OCI-LY1 (cell line): ENCODE data around the gene NUBPL.

Experiments used
- CTCF ChIP-seq: fragments of 200-600 bp; sonication (generic), shearing (Covaris generic); IDR thresholded peaks from 2 replicates; pipeline ENCODE4 v1.5.1; 2017; ENCODE audit warnings: mild to moderate bottlenecking, antibody characterized with exemption, low read length, moderate library complexity, mixed read lengths
- EZH2 ChIP-seq: fragments of 200-600 bp; sonication (generic), shearing (Covaris generic); IDR thresholded peaks from 2 replicates; pipeline ENCODE4 v1.8.0; 2017; ENCODE audit warnings: borderline replicate concordance, mixed run types, mild to moderate bottlenecking, antibody characterized with exemption, low read length, moderate library complexity, mixed read lengths

- TF ChIP-seq CTCF (no peak), EZH2 (no peak)
Measured at GRCh38 chr14:31727797-31728196, 166.6 kb downstream of the NUBPL start.
